Right renal pelvis (tissue), 4 donors: ENCODE data around the gene KCNIP1. TPM values are rescaled to one million over a fixed set of nuclear protein-coding genes. Genes with fewer than 3 reads are reported as not detected.

Source experiments
- DNase-seq, 4 donors: peaks; one replicate each; pipeline ENCODE4 v3.0.0-alpha.2; 2013; ENCODE audit warnings: low read depth in 4 of 4, low spot score in 3 of 4, missing footprints in 1 of 4
- polyA plus RNA-seq, 4 donors: library from polyadenylated mRNA; unstranded; fragments of 120-200 nt; gene quantifications; one replicate each; pipeline ENCODE4 v1.2.1, GENCODE V29; 2013; ENCODE audit not compliant: insufficient read length in 4 of 4

Gene KCNIP1
- polyA plus RNA-seq, 4 donors: 10.6 to 14.5 (median 12.7) TPM

GRCh38 chr5:170482511-170482910 lies 21.3 kb upstream of the KCNIP1 start:
- DNase-seq: no peak

GRCh38 chr5:170483701-170484458 lies 19.9 kb upstream of the KCNIP1 start:
- no peak for DNase-seq

- DNase-seq: no peak
Measured at GRCh38 chr5:170484459-170484831, 19.4 kb upstream of the KCNIP1 start.

GRCh38 chr5:170484847-170485615 lies 18.8 kb upstream of the KCNIP1 start:
- no peak for DNase-seq

- DNase-seq: no peak
Measured at GRCh38 chr5:170485616-170485911, 18.3 kb upstream of the KCNIP1 start.

GRCh38 chr5:170486371-170486770 lies 17.4 kb upstream of the KCNIP1 start:
- no peak for DNase-seq

GRCh38 chr5:170488570-170488969 lies 15.2 kb upstream of the KCNIP1 start:
- no peak for DNase-seq

GRCh38 chr5:170489199-170489598 lies 14.6 kb upstream of the KCNIP1 start:
- DNase-seq: no peak

GRCh38 chr5:170490381-170490780 lies 13.4 kb upstream of the KCNIP1 start:
- DNase-seq: no peak

GRCh38 chr5:170491479-170491878 lies 12.3 kb upstream of the KCNIP1 start:
- no peak for DNase-seq

GRCh38 chr5:170493028-170493820 lies 10.6 kb upstream of the KCNIP1 start:
- no peak for DNase-seq

- DNase-seq: no peak
Measured at GRCh38 chr5:170494041-170494440, 9.8 kb upstream of the KCNIP1 start.

GRCh38 chr5:170495825-170496661 lies 7.8 kb upstream of the KCNIP1 start:
- DNase-seq: no peak

GRCh38 chr5:170496662-170497028 lies 7.2 kb upstream of the KCNIP1 start:
- DNase-seq: no peak

GRCh38 chr5:170497311-170498038 lies 6.3 kb upstream of the KCNIP1 start:
- no peak for DNase-seq

- DNase-seq: no peak
Measured at GRCh38 chr5:170498811-170499351, 4.9 kb upstream of the KCNIP1 start.

GRCh38 chr5:170499621-170500020 lies 4.2 kb upstream of the KCNIP1 start:
- DNase-seq: no peak

GRCh38 chr5:170501361-170501760 lies 2.5 kb upstream of the KCNIP1 start:
- DNase-seq: no peak

GRCh38 chr5:170501931-170502330 lies 1.9 kb upstream of the KCNIP1 start:
- DNase-seq: no peak
